Neural progenitor cell (in vitro differentiated cells): Measurements from ENCODE around the gene OBI1.

ENCODE experiments used
- EZH2 ChIP-seq: fragments of 200-600 bp; sonication (generic); IDR thresholded peaks from 2 replicates; pipeline ENCODE4 v1.6.1; 2017; ENCODE audit warnings: antibody characterized with exemption, mild to moderate bottlenecking, moderate library complexity
- EZH2phosphoT487 ChIP-seq: fragments of 200-600 bp; sonication (generic); IDR thresholded peaks from 2 replicates; pipeline ENCODE4 v1.6.1; 2017; ENCODE audit warnings: antibody characterized with exemption
- TF ChIP-seq, protein P1 (sequence below): fragments of 200-600 bp; sonication (generic); IDR thresholded peaks from 2 replicates; pipeline ENCODE4 v1.5.1; 2017; ENCODE audit warnings: antibody characterized with exemption, mild to moderate bottlenecking

DNA sequence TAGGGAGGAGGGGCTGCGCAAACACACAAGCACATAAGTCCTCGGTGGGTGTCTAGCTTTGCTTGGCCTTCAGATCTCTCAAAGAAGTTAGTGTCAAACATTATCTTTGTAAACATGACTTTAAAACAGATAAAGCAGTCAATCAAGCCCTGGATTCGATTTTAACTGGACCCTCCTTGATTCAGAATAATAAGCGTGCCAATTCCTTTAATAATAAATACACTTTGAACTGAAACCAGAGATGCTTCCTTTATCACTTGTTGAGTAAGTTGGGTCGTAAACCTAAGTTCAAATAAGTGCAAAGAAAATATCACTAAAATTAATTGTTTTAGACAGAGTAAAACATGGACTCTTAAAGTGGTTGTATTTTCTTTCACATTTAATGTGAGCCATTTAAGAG is 86.5 kb downstream of the OBI1 start:
- TF ChIP-seq EZH2 (no peak), EZH2phosphoT487 (no peak)
- TF ChIP-seq, protein P1, sequence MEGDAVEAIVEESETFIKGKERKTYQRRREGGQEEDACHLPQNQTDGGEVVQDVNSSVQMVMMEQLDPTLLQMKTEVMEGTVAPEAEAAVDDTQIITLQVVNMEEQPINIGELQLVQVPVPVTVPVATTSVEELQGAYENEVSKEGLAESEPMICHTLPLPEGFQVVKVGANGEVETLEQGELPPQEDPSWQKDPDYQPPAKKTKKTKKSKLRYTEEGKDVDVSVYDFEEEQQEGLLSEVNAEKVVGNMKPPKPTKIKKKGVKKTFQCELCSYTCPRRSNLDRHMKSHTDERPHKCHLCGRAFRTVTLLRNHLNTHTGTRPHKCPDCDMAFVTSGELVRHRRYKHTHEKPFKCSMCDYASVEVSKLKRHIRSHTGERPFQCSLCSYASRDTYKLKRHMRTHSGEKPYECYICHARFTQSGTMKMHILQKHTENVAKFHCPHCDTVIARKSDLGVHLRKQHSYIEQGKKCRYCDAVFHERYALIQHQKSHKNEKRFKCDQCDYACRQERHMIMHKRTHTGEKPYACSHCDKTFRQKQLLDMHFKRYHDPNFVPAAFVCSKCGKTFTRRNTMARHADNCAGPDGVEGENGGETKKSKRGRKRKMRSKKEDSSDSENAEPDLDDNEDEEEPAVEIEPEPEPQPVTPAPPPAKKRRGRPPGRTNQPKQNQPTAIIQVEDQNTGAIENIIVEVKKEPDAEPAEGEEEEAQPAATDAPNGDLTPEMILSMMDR, result no peak
